Measurements from ENCODE around the gene GREB1. TPM values are rescaled to one million over a fixed set of nuclear protein-coding genes. Genes with fewer than 3 reads are reported as not detected.
A peak's percentile ranks its signal among the peaks of the same experiment; 100 is the strongest.

The GREB1 gene
- total and polyA plus RNA-seq, 2 of the 13 experiments (the other 11 are each of a cell fraction or from before 2014, with no cell fraction given) = 31.3 to 61.2 TPM

- TF ChIP-seq, protein P1, sequence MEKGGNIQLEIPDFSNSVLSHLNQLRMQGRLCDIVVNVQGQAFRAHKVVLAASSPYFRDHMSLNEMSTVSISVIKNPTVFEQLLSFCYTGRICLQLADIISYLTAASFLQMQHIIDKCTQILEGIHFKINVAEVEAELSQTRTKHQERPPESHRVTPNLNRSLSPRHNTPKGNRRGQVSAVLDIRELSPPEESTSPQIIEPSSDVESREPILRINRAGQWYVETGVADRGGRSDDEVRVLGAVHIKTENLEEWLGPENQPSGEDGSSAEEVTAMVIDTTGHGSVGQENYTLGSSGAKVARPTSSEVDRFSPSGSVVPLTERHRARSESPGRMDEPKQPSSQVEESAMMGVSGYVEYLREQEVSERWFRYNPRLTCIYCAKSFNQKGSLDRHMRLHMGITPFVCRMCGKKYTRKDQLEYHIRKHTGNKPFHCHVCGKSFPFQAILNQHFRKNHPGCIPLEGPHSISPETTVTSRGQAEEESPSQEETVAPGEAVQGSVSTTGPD (CRISPR knock-in tag; IDR thresholded peaks at IDR 0.05) = no peak
- TF ChIP-seq, protein P2, sequence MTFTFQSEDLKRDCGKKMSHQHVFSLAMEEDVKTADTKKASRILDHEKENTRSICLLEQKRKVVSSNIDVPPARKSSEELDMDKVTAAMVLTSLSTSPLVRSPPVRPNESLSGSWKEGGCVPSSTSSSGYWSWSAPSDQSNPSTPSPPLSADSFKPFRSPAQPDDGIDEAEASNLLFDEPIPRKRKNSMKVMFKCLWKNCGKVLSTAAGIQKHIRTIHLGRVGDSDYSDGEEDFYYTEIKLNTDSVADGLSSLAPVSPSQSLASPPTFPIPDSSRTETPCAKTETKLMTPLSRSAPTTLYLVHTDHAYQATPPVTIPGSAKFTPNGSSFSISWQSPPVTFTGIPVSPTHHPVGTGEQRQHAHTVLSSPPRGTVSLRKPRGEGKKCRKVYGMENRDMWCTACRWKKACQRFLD (CRISPR knock-in tag; IDR thresholded peaks at IDR 0.05; ENCODE audit: borderline replicate concordance) = peak; percentile 99
- TF ChIP-seq ZSCAN29 (CRISPR knock-in tag; conservative IDR thresholded peaks at IDR 0.05) (peak; percentile 74; the same call in 1 of the 2 replicates), GPN1 (CRISPR knock-in tag; IDR thresholded peaks at IDR 0.05; ENCODE audit: borderline replicate concordance) (peak; percentile 92; the same call in 1 of the 2 replicates), TARDBP (CRISPR knock-in tag; IDR thresholded peaks at IDR 0.05) (peak; percentile 96), SIN3B (IDR thresholded peaks at IDR 0.05; ENCODE audit: low read length) (no peak), ZNF609 (CRISPR knock-in tag; IDR thresholded peaks at IDR 0.05; ENCODE audit: borderline replicate concordance) (peak; percentile 69), MEIS1 (CRISPR knock-in tag; IDR thresholded peaks at IDR 0.05; ENCODE audit: borderline replicate concordance) (peak; percentile 87), RFX3 (CRISPR knock-in tag; IDR thresholded peaks at IDR 0.05) (no peak; the same call in 1 of the 2 replicates), BORCS8-MEF2B (CRISPR knock-in tag; IDR thresholded peaks at IDR 0.05) (peak; percentile 100), ZNF737 (CRISPR knock-in tag; IDR thresholded peaks at IDR 0.05; ENCODE audit: borderline replicate concordance) (no peak), CHD2 (IDR thresholded peaks at IDR 0.05; ENCODE audit: low read depth, low read length) (no peak), MAFF (IDR thresholded peaks at IDR 0.05; ENCODE audit: low read depth, low read length) (no peak), ZNF749 (CRISPR knock-in tag; IDR thresholded peaks at IDR 0.05; ENCODE audit: borderline replicate concordance) (peak; percentile 100), HNRNPUL1 (IDR thresholded peaks at IDR 0.05; ENCODE audit: low read depth, low read length) (no peak), POLR2G (IDR thresholded peaks at IDR 0.05; ENCODE audit: low read depth, low read length) (no peak), RXRA (CRISPR knock-in tag; IDR thresholded peaks at IDR 0.05) (peak; percentile 65; the same call in 1 of the 2 replicates)
- TF ChIP-seq, protein P3, sequence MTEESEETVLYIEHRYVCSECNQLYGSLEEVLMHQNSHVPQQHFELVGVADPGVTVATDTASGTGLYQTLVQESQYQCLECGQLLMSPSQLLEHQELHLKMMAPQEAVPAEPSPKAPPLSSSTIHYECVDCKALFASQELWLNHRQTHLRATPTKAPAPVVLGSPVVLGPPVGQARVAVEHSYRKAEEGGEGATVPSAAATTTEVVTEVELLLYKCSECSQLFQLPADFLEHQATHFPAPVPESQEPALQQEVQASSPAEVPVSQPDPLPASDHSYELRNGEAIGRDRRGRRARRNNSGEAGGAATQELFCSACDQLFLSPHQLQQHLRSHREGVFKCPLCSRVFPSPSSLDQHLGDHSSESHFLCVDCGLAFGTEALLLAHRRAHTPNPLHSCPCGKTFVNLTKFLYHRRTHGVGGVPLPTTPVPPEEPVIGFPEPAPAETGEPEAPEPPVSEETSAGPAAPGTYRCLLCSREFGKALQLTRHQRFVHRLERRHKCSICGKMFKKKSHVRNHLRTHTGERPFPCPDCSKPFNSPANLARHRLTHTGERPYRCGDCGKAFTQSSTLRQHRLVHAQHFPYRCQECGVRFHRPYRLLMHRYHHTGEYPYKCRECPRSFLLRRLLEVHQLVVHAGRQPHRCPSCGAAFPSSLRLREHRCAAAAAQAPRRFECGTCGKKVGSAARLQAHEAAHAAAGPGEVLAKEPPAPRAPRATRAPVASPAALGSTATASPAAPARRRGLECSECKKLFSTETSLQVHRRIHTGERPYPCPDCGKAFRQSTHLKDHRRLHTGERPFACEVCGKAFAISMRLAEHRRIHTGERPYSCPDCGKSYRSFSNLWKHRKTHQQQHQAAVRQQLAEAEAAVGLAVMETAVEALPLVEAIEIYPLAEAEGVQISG (CRISPR knock-in tag; IDR thresholded peaks at IDR 0.05) = peak; percentile 95
Measured at GRCh38 chr2:11669454-11670291, 135.8 kb downstream of the GREB1 start, which contains the start of gene NTSR2 (continued).

All from HepG2 (cell line).